ENCODE measurements around the gene FYN.

FYN gene

GRCh38 chr6:111633822-111634221 lies 239.4 kb downstream of the FYN start:
- no peak for DNase-seq (ENCODE audit: low spot score)
- ATAC-seq (ENCODE audit: low read depth), result no peak
- Histone ChIP-seq H3K36me3 (ENCODE audit: low read depth) (no peaks in the 10 kb centered on the region), H3K27ac (ENCODE audit: poor library complexity, severe bottlenecking) (no peak overlapping the region), H3K4me3 (ENCODE audit: severe bottlenecking) (no peak overlapping the region), H3K27me3 (ENCODE audit: insufficient read depth, poor library complexity, severe bottlenecking) (no peaks in the 10 kb centered on the region), H3K4me1 (ENCODE audit: insufficient read depth, poor library complexity, severe bottlenecking) (no peaks in the 10 kb centered on the region), H3K9me3 (ENCODE audit: severe bottlenecking) (no peaks in the 10 kb centered on the region)
- no peak for TF ChIP-seq CTCF (IDR thresholded peaks at IDR 0.05; ENCODE audit: poor library complexity, severe bottlenecking)

- no peaks in the 10 kb centered on the region for H3K27me3 ChIP-seq (ENCODE audit: insufficient read depth, poor library complexity, severe bottlenecking)
- H3K4me3 ChIP-seq (ENCODE audit: severe bottlenecking), result no peak overlapping the region
- no peaks in the 10 kb centered on the region for H3K4me1 ChIP-seq (ENCODE audit: insufficient read depth, poor library complexity, severe bottlenecking)
- H3K27ac ChIP-seq (ENCODE audit: poor library complexity, severe bottlenecking), result no peak overlapping the region
- no peak for TF ChIP-seq CTCF (IDR thresholded peaks at IDR 0.05; ENCODE audit: poor library complexity, severe bottlenecking)
- H3K36me3 ChIP-seq (ENCODE audit: low read depth), result no peaks in the 10 kb centered on the region
- no peaks in the 10 kb centered on the region for H3K9me3 ChIP-seq (ENCODE audit: severe bottlenecking)
- ATAC-seq (ENCODE audit: low read depth) (no peak), DNase-seq (ENCODE audit: low spot score) (no peak)
These were observed 240.6 kb downstream of the FYN start for GRCh38 chr6:111632468-111633247.

DNA sequence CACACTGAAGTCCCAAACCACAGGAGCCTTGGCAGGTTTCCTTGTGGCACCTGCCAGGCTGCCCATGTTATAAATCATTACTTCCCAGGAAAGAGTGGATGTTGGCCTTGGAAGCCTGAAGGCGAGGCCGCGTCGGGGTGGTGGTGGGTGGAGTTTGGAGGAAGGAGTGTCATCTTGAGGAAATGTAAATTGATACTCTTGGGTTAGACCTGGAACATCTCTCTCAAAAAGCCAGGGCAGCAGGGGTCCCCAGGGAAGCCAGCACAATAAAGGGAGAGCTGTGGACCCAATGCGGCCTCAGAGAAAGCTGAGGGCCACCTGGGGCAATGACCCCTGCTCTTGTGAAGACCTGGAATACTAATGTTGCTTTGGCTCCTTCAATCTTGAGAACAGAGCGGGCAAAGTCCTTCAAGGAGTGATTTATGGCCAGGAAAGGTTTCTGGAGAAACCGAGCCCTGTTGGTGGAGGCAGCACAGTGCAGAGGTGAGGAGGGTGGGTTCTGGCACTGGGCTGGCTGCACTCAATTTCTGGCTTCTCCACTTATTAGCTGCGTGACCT lies 241.3 kb downstream of the FYN start:
- no peak for TF ChIP-seq CTCF (IDR thresholded peaks at IDR 0.05; ENCODE audit: poor library complexity, severe bottlenecking)
- Histone ChIP-seq H3K36me3 (ENCODE audit: low read depth) (no peaks in the 10 kb centered on the region), H3K4me1 (ENCODE audit: insufficient read depth, poor library complexity, severe bottlenecking) (no peaks in the 10 kb centered on the region), H3K9me3 (ENCODE audit: severe bottlenecking) (no peaks in the 10 kb centered on the region), H3K4me3 (ENCODE audit: severe bottlenecking) (no peak overlapping the region), H3K27ac (ENCODE audit: poor library complexity, severe bottlenecking) (no peak overlapping the region), H3K27me3 (ENCODE audit: insufficient read depth, poor library complexity, severe bottlenecking) (no peaks in the 10 kb centered on the region)
- ATAC-seq (ENCODE audit: low read depth), result no peak
- DNase-seq (ENCODE audit: low spot score), result no peak

- TF ChIP-seq CTCF (IDR thresholded peaks at IDR 0.05; ENCODE audit: poor library complexity, severe bottlenecking), result no peak
- Histone ChIP-seq H3K27ac (ENCODE audit: poor library complexity, severe bottlenecking) (no peak overlapping the region), H3K9me3 (ENCODE audit: severe bottlenecking) (no peaks in the 10 kb centered on the region), H3K36me3 (ENCODE audit: low read depth) (no peaks in the 10 kb centered on the region), H3K4me1 (ENCODE audit: insufficient read depth, poor library complexity, severe bottlenecking) (no peaks in the 10 kb centered on the region), H3K27me3 (ENCODE audit: insufficient read depth, poor library complexity, severe bottlenecking) (no peaks in the 10 kb centered on the region), H3K4me3 (ENCODE audit: severe bottlenecking) (no peak overlapping the region)
- ATAC-seq (ENCODE audit: low read depth) (no peak), DNase-seq (ENCODE audit: low spot score) (no peak)
These were observed 242.2 kb downstream of the FYN start for GRCh38 chr6:111631018-111631417.

All from RWPE2 (cell line).